Peyer's patch (tissue), 4 donors: ENCODE measurements around the gene TACC2.

ENCODE experiments used
- CTCF ChIP-seq, 6 experiments: fragments of 450-650 bp in 4 of 6; fragments of 200-600 bp in 2 of 6; sonication (generic) in 1 of 6; IDR thresholded peaks; one replicate each; pipeline ENCODE4 v1.5.1; 2017 to 2019; ENCODE audit warnings: antibody characterized with exemption in 6 of 6, mild to moderate bottlenecking in 3 of 6, moderate library complexity in 1 of 6
- POLR2A ChIP-seq, 2 donors: fragments of 450-650 bp; IDR thresholded peaks; one replicate each; pipeline ENCODE4 v1.5.1; 2017; ENCODE audit warnings: antibody characterized with exemption in 2 of 2, mild to moderate bottlenecking in 2 of 2, moderate library complexity in 2 of 2

GRCh38 chr10:121941532-121941931 lies 47.4 kb upstream of the TACC2 start:
- TF ChIP-seq CTCF (IDR thresholded peaks at IDR 0.05) (no peak), POLR2A (IDR thresholded peaks at IDR 0.05) (no peak)
